Upper lobe of right lung (tissue), 1 donor: ENCODE data around the gene ZBTB16. TPM values are rescaled to one million over a fixed set of nuclear protein-coding genes. Genes with fewer than 3 reads are reported as not detected.

Experiments
- ATAC-seq: fragments of 200-7000 bp; cut with Tn5 transposase; one replicate; pipeline ENCODE4 v1.9.1; 2020; ENCODE audit warnings: mild to moderate bottlenecking, moderate library complexity
- DNase-seq: peaks from one replicate; pipeline ENCODE4 v3.0.0-alpha.2; 2020
- H3K27ac ChIP-seq: fragments of 200-600 bp; one replicate; pipeline ENCODE4 v1.8.0; 2022
- H3K27me3 ChIP-seq: fragments of 200-600 bp; one replicate; pipeline ENCODE4 v1.8.0; 2022; ENCODE audit warnings: mild to moderate bottlenecking
- H3K36me3 ChIP-seq: fragments of 200-600 bp; one replicate; pipeline ENCODE4 v1.8.0; 2022
- H3K4me1 ChIP-seq: fragments of 200-600 bp; one replicate; pipeline ENCODE4 v1.8.0; 2022
- H3K4me3 ChIP-seq: fragments of 200-600 bp; one replicate; pipeline ENCODE4 v1.8.0; 2022; ENCODE audit warnings: mild to moderate bottlenecking
- H3K9me3 ChIP-seq: fragments of 200-600 bp; one replicate; pipeline ENCODE4 v1.8.0; 2022
- CTCF ChIP-seq: fragments of 200-600 bp; IDR thresholded peaks from one replicate; pipeline ENCODE4 v1.8.0; 2022; ENCODE audit warnings: antibody characterized with exemption
- intact Hi-C: fragments of 100-400 bp; cut with DNase I; formaldehyde crosslinking; loops from one replicate; pipeline ENCODE4 v1.11.0; 2022
- total RNA-seq: library from RNA; stranded (reverse); fragmentation: NEBNext Ultra II Directional; extraction: Animal tissue kit (Norgen Biotek cat#: 25700); gene quantifications from one replicate; pipeline ENCODE4 v1.2.1, GENCODE V29; 2021
- donor health status: DM: no; HTN: yes; CAD: no; lungs with severe emphysema.

ZBTB16 gene
- total RNA-seq, 1 donor from 2014 or later = 221 TPM

- Histone ChIP-seq H3K4me1 (peaks cover 85% of the 10 kb centered on the region), H3K9me3 (no peaks in the 10 kb centered on the region), H3K27ac (no peak overlapping the region), H3K36me3 (peaks cover 25% of the 10 kb centered on the region), H3K27me3 (no peaks in the 10 kb centered on the region), H3K4me3 (no peak overlapping the region)
- ATAC-seq = no peak
- no peak for DNase-seq
- no peak for TF ChIP-seq CTCF
- intact Hi-C loops = no loop called here
These were observed 70.2 kb downstream of the ZBTB16 start for GRCh38 chr11:114129699-114130098.

- Histone ChIP-seq H3K27me3 (no peaks in the 10 kb centered on the region), H3K27ac (no peak overlapping the region), H3K9me3 (no peaks in the 10 kb centered on the region), H3K4me1 (peaks cover 89% of the 10 kb centered on the region), H3K36me3 (peaks cover 21% of the 10 kb centered on the region), H3K4me3 (no peak overlapping the region)
- TF ChIP-seq CTCF = no peak
- intact Hi-C loops = no loop called here
- no peak for ATAC-seq
- no peak for DNase-seq
These were observed 70.6 kb downstream of the ZBTB16 start for GRCh38 chr11:114130115-114130576.

- peaks cover 17% of the 10 kb centered on the region for H3K36me3 ChIP-seq
- DNase-seq = no peak
- H3K4me1 ChIP-seq = peaks cover 95% of the 10 kb centered on the region
- H3K27ac ChIP-seq = no peak overlapping the region
- H3K27me3 ChIP-seq = no peaks in the 10 kb centered on the region
- intact Hi-C loops = no loop called here
- no peak for TF ChIP-seq CTCF
- ATAC-seq = no peak
- H3K4me3 ChIP-seq = no peak overlapping the region
- H3K9me3 ChIP-seq = no peaks in the 10 kb centered on the region
These were observed 71.2 kb downstream of the ZBTB16 start for GRCh38 chr11:114130629-114131277.

- H3K27me3 ChIP-seq = no peaks in the 10 kb centered on the region
- intact Hi-C loops = no loop called here
- TF ChIP-seq CTCF = no peak
- H3K4me1 ChIP-seq = peaks cover 97% of the 10 kb centered on the region
- no peak overlapping the region for H3K27ac ChIP-seq
- DNase-seq (no peak), ATAC-seq (no peak)
- H3K36me3 ChIP-seq = peaks cover 10% of the 10 kb centered on the region
- H3K4me3 ChIP-seq = no peak overlapping the region
- no peaks in the 10 kb centered on the region for H3K9me3 ChIP-seq
These were observed 72.0 kb downstream of the ZBTB16 start for GRCh38 chr11:114131461-114131864.

- Histone ChIP-seq H3K27me3 (no peaks in the 10 kb centered on the region), H3K9me3 (no peaks in the 10 kb centered on the region), H3K36me3 (peaks cover 6% of the 10 kb centered on the region), H3K27ac (no peak overlapping the region), H3K4me1 (peaks cover 100% of the 10 kb centered on the region), H3K4me3 (no peak overlapping the region)
- no peak for ATAC-seq
- no peak for DNase-seq
- intact Hi-C loops = no loop called here
- TF ChIP-seq CTCF = no peak
These were observed 72.9 kb downstream of the ZBTB16 start for GRCh38 chr11:114132417-114132816.
